MM.1S (cell line): ENCODE results near the gene PLPP7.

ENCODE experiments used
- CTCF ChIP-seq: fragments of 300-600 bp; sonication (generic); IDR thresholded peaks from 2 replicates; pipeline ENCODE4 v1.5.1; 2016; ENCODE audit warnings: antibody characterized with exemption, low read length, mixed read lengths
- EZH2 ChIP-seq: fragments of 300-600 bp; sonication (generic); optimal IDR thresholded peaks from 2 replicates; pipeline ENCODE3; 2017; ENCODE audit warnings: low read depth, mild to moderate bottlenecking, antibody characterized with exemption, low read length, mixed read lengths
- EZH2phosphoT487 ChIP-seq: fragments of 300-600 bp; sonication (generic); IDR thresholded peaks from 2 replicates; pipeline ENCODE4 v1.6.1; 2018; ENCODE audit warnings: antibody characterized with exemption, low read length

GRCh38 chr9:131291795-131292315, 2.3 kb downstream of the PLPP7 start:
- TF ChIP-seq CTCF: no peak
- TF ChIP-seq EZH2phosphoT487: no peak
- no peak for TF ChIP-seq EZH2
